ENCODE data around the gene PLVAP.

GRCh38 chr19:17319473-17320238, 57.5 kb downstream of the PLVAP start:
- TF ChIP-seq EZH2 (IDR thresholded peaks at IDR 0.05; ENCODE audit: low read length) (no peak), CTCF (optimal IDR thresholded peaks at IDR 0.05 in 1 of 3, IDR thresholded peaks at IDR 0.05 in 1 of 3, conservative IDR thresholded peaks at IDR 0.05 in 1 of 3; ENCODE audit: extremely low read depth in 1 of 3, insufficient read depth in 2 of 3, low read length in 3 of 3) (no peak)

All from keratinocyte (primary cell).